H1 (cell line): Measurements from ENCODE around the gene SPAG17.

ENCODE experiments used
- ATF2 ChIP-seq: IDR thresholded peaks from 2 replicates; pipeline ENCODE4 v1.6.1; 2012; ENCODE audit warnings: low read length, inconsistent platforms
- ATF3 ChIP-seq: IDR thresholded peaks from 2 replicates; pipeline ENCODE4 v1.6.1; 2011; ENCODE audit warnings: low read depth, mild to moderate bottlenecking, low read length; ENCODE audit not compliant: insufficient read depth
- BRCA1 ChIP-seq: IDR thresholded peaks from 2 replicates; pipeline ENCODE4 v1.6.1; 2012; ENCODE audit warnings: low read depth, low read length, improper control_type of control experiment
- CTCF ChIP-seq, 3 experiments: IDR thresholded peaks; 1 replicate in 2 of 3; 2 replicates in 1 of 3; pipeline versions ENCODE4 v1.5.1 to v1.6.1; 2011; ENCODE audit warnings: low read length in 3 of 3, mild to moderate bottlenecking in 3 of 3, inconsistent platforms in 2 of 3, low read depth in 1 of 3, moderate library complexity in 1 of 3; ENCODE audit not compliant: insufficient read depth in 1 of 3; ENCODE audit errors: control extremely low read depth in 1 of 3
- EGR1 ChIP-seq: IDR thresholded peaks from 2 replicates; pipeline ENCODE4 v1.6.1; 2011; ENCODE audit warnings: low read depth, low read length, borderline replicate concordance
- EZH2 ChIP-seq: fragments of 200-600 bp; sonication (generic); IDR thresholded peaks from 2 replicates; pipeline ENCODE4 v1.7.1; 2012; ENCODE audit warnings: low read depth, mild to moderate bottlenecking, moderate library complexity, low read length, inconsistent platforms; ENCODE audit not compliant: severe bottlenecking
- GTF2F1 ChIP-seq: IDR thresholded peaks from 2 replicates; pipeline ENCODE4 v1.6.1; 2012; ENCODE audit warnings: low read depth, low read length, improper control_type of control experiment, borderline replicate concordance
- POLR2A ChIP-seq, 2 experiments: IDR thresholded peaks; 1 replicate in 1 of 2; 2 replicates in 1 of 2; pipeline ENCODE4 v1.6.1; 2011; ENCODE audit warnings: low read depth in 2 of 2, low read length in 2 of 2, mild to moderate bottlenecking in 2 of 2; ENCODE audit errors: control extremely low read depth in 1 of 2
- POLR2AphosphoS5 ChIP-seq: IDR thresholded peaks from 2 replicates; pipeline ENCODE4 v1.6.1; 2011; ENCODE audit warnings: low read depth, low read length
- RAD21 ChIP-seq, 2 experiments: IDR thresholded peaks in 1 of 2; conservative IDR thresholded peaks in 1 of 2; 2 replicates each; pipeline ENCODE4 v1.6.1; 2011; ENCODE audit warnings: low read depth in 2 of 2, low read length in 2 of 2, improper control_type of control experiment in 1 of 2, inconsistent platforms in 1 of 2, mild to moderate bottlenecking in 1 of 2, moderate library complexity in 1 of 2
- RNF2 ChIP-seq: fragments of 200-900, 300-1000 bp; sonication (generic); IDR thresholded peaks from 2 replicates; pipeline ENCODE4 v1.7.1; 2016; ENCODE audit warnings: borderline replicate concordance, low read depth, mild to moderate bottlenecking, antibody characterized with exemption, low read length; ENCODE audit not compliant: poor library complexity, severe bottlenecking; ENCODE audit errors: missing control alignments
- SUZ12 ChIP-seq: fragments of 200-600 bp; sonication (generic); IDR thresholded peaks from 2 replicates; pipeline ENCODE4 v1.6.1; 2012; ENCODE audit warnings: mild to moderate bottlenecking, inconsistent platforms, low read length, moderate library complexity, mixed read lengths
- YY1 ChIP-seq: IDR thresholded peaks from 2 replicates; pipeline ENCODE4 v1.6.1; 2011; ENCODE audit warnings: low read depth, mild to moderate bottlenecking, low read length

GRCh38 chr1:118047650-118048224 is 137.3 kb downstream of the SPAG17 start:
- TF ChIP-seq GTF2F1 (no peak), CTCF (IDR thresholded peaks at IDR 0.05; ENCODE audit: control extremely low read depth in 1 of 3, insufficient read depth in 1 of 3, low read depth in 1 of 3, low read length in 3 of 3) (no peak), BRCA1 (no peak), POLR2AphosphoS5 (no peak), EZH2 (no peak), ATF3 (no peak), EGR1 (no peak), RNF2 (no peak), ATF2 (no peak), YY1 (no peak), RAD21 (IDR thresholded peaks at IDR 0.05 in 1 of 2, conservative IDR thresholded peaks at IDR 0.05 in 1 of 2; ENCODE audit: low read depth in 2 of 2, low read length in 2 of 2) (no peak), POLR2A (IDR thresholded peaks at IDR 0.05; ENCODE audit: control extremely low read depth in 1 of 2, low read depth in 2 of 2, low read length in 2 of 2) (no peak), SUZ12 (no peak)
